Measurements from ENCODE around the gene SCAF1.

SCAF1 gene

DNA sequence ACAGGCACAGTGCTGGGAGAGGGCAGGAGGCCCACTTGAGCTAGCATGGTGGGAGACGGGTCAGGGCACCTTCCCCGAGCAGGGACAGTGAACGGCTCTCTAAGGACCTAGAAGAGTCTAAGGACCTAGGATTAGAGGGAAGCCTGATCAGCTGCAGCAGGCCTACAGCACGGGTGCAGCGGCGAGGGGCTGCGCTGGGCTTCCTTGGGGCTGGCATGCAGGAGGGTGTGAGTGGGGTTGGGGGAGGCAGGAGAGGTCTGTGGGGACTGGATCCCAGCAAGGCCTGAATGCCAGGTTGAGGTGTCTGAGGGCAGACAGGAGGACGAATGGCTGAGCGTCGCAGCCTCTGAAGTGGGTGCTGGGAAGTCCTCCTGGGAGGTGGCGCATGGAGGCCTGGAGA is 3.6 kb downstream of the SCAF1 start:
- DNase-seq, result no peak

- DNase-seq, result no peak
Observed at GRCh38 chr19:49645995-49646394, 4.0 kb downstream of the SCAF1 start.

DNA sequence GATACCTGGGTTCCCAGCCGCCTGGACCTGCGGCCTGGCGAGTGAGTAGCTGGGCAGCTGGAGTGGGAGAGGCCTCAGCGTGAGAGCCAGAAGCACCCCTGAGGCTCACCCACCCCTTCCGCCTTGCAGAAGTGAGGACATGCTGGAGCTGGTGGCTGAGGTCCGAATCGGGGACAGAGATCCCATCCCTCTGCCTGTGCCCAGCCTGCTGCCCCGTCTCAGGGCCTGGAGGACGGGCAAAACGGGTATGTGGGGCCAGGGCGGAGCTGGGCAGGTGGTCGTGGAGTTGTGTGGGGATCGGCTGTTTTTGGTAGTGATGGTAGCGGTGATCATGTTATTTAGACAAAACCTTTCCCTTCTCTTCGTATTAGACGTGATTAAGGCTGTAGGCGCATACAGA is 4.6 kb downstream of the SCAF1 start:
- DNase-seq, result no peak

DNA sequence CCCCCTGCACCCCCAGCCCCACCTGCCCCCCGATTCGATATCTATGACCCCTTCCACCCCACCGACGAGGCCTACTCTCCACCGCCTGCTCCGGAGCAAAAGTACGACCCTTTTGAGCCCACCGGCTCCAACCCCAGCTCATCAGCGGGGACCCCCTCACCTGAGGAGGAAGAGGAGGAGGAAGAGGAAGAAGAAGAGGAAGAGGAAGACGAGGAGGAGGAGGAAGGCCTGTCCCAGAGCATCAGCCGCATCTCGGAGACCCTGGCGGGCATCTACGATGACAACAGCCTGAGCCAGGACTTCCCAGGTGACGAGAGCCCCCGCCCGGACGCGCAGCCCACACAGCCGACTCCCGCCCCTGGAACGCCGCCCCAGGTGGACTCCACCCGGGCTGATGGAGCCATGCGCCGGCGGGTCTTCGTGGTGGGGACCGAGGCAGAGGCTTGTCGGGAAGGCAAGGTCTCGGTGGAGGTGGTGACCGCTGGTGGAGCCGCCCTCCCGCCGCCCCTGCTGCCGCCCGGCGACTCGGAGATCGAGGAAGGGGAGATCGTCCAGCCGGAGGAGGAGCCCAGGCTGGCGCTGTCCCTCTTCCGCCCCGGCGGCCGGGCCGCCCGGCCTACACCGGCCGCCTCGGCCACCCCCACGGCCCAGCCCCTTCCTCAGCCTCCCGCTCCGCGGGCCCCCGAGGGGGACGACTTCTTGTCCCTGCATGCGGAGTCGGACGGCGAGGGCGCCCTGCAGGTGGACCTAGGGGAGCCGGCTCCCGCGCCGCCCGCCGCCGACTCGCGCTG is 9.2 kb downstream of the SCAF1 start:
- no peak for DNase-seq

GRCh38 chr19:49651820-49652550 is 10.0 kb downstream of the SCAF1 start:
- no peak for DNase-seq

GRCh38 chr19:49652551-49653465 is 10.8 kb downstream of the SCAF1 start:
- DNase-seq, result no peak

DNA sequence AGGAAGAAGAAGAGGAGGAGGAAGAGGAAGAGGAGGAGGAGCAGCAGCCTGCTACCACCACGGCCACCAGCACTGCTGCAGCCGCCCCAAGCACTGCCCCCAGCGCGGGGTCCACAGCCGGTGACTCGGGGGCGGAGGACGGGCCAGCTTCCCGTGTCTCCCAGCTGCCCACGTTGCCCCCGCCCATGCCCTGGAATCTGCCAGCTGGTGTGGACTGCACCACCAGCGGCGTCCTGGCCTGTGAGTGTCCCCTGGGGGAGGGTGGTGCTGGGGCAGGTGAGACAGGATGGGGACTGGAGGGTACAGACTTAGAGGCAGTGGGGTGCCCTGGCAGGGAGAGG is 11.4 kb downstream of the SCAF1 start:
- DNase-seq, result no peak

- no peak for DNase-seq
Observed at GRCh38 chr19:49654581-49654980, 12.6 kb downstream of the SCAF1 start.

GRCh38 chr19:49655570-49656455 is 13.8 kb downstream of the SCAF1 start:
- DNase-seq, result no peak

DNA sequence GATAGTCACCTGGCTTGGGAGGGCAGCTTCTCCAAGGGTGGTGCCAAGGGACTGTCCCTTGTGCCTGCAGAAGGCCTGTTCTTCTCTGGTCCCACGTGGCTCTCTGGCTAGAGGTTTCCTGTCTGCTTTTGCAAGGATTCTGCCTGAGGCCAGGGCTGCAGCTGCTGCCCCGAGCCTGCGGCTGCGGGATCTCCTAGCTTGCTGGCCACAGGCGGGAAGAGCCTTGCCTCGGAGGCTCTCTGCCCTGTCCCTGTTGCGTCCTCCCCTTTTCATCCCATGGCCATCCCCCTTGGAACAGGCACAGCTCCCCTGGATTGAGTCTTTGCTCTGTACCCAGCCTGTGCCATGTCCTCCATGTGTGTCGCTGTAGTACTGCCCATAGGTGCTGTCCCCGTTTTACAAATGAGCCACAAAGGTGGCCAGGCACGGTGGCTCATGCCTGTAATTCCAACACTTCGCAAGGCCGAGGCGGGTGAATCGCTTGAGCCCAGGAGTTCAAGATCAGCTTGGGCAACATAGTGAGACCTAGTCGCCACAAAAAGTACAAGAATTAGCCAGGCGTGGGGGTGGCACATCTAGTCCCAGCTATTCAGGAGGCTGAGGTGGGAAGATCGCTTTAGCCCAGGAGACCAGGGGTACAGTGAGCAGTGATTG is 14.6 kb downstream of the SCAF1 start:
- no peak for DNase-seq

DNA sequence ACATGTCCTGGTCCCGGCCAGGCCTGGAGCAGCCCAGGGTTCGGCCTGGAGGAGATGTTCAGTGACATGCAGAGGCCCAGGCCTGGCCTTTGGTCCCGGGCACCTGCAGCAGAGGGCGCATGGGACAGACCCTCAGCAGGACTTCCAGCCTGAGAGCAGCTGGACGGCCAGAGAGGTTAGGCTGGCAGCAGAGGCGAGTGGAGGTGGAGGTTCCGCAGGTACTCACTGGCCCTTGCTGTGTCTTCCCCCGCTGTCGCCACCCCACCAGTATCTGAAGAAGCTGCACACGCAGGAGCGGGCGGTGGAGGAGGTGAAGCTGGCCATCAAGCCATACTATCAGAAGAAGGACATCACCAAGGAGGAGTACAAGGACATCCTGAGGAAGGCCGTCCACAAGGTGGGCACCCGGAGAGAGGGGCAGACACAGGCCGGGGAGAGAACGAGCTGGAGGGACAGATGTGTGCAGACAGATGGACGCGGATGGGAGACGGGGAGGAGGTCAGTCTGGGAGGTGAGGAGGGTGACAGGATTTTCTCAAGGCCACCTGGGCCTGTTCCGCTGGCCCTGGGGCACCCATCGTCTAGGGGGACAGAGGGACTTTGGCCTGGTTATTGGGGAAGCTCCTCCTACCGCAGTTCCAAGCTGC is 15.6 kb downstream of the SCAF1 start:
- no peak for DNase-seq

- DNase-seq, result no peak
Observed at GRCh38 chr19:49658139-49658517, 16.1 kb downstream of the SCAF1 start.

- DNase-seq, result no peak
Observed at GRCh38 chr19:49658566-49659442, 16.8 kb downstream of the SCAF1 start.

DNA sequence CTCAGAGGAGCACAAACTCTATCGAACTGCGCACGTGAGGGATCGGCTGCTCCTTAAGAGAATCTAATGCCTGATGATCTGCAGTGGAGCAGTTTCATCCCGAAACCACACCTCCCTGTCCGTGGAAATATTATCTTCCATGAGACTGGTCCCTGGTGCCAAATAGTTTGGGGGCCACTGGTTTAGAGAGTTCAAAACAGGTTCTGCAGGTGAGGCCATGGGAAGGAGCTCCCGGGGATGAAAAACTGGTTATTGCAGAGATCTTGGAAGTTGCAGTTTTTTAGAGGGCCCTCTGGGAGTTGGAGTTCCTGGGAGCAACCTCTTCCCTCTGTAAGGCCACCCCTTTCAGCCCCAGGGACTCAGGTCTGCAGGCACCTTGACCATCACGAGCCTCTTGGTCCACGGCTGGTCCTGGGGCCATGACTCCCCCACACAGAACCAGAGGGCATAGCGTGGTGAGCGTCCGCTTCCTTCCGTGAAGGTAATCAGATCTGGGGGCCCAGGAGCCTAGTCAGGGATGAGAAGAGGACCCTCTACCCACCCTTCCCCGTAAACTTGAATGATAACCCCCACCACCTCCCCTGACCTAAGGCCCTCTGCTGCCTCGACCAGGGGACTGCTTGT is 18.4 kb downstream of the SCAF1 start:
- no peak for DNase-seq

DNA sequence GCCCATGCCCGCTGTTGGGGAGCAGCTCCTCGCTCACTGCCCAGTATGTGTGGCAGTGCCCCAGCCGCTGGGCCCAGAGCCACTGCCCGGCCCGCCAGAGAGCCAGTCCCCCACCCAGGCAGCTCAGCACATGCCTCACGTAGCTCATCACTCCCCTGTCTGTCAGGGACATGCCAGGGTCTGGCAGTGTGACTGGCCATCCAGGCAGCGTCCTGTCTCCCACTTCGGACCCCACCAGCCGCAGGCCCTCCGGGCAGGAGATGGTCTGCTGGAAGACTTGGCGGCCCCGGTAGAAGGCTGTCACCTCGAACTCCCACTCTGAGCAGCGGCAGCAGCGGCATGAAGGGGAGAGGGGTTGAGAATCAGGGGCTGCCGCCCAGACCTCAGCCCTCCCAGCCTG is 20.0 kb downstream of the SCAF1 start:
- no peak for DNase-seq

DNA sequence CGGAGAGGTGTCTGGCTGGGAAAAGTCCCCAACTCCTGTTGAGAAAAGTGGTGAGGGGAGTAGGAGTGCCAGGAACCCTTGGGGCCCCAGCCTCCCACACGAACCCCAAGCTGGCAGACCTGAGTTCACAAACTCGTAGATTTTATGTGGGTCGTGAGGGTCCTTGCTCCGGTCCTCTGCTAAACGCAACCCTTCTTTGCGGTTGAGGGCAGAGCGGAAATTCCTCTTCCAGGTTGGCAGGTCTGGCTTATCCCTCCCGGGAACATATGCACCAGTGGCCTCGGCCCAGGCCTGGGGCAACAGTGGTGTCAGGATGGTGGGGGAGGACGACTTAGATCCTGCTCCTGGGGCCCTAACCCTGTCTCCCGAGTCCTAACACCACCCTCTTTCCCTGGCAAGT is 21.2 kb downstream of the SCAF1 start:
- no peak for DNase-seq

DNA sequence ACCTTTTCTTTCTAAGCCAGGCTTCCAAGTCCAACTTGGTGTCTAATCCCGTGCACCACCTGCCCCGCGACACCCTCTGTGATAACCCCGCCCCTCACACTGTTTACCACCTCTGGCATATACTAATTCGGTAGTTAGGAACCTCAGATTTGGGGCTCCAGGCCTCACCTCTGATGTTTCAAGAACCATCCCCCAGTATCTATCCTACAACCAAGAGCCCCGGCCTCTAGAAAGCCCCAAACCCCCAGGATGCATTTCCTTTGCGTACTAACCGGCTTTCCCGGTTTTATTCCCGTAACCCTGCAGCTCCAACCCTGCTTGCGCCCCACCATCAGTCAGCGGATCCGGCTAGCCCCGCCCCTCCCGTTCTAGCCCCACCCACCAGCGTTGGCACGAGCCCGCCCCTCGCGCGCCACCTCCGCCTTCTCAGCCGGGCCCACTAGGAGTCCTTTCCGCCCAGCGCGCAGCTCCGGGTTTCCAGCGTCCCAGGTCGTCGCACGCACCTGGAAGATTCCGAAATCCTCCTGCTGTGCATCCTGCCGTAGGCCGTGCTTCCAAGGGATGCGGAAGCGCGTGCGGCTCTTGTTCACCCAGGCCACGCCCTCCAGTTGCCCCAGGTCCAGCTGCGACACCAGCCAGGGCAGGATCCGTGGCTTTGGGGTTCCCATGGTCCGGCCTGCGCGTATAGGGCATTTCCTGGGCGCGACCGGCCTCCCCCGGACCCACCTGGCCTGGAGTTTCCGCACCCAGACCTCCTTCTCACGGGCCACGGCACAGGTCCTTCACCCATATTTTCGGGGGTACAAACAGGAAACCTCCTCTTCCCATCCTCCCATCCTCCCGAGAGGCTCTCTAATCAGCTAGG is 22.4 kb downstream of the SCAF1 start:
- peak; percentile 90 for DNase-seq

DNA sequence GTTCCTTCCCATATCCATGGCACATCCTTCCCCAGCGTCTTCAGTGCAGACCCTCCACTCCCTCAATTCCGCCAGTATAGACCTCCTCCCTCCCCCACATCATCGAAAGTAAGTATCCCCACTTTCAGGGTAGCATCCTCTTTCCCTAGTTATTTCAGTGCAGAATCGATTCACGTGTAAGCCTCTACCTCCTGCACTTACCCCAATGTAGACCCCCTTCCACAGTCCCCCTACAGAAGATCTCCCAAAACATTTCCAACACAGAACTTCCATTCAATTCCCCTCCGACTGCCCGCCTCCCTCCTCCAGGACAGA is 23.0 kb downstream of the SCAF1 start:
- DNase-seq, result no peak
